Skeletal muscle satellite cell (primary cell): ENCODE results near the gene ZNF219.

Experiments used
- H3K27me3 ChIP-seq: 2 replicates; pipeline ENCODE4 v1.7.0; 2013; ENCODE audit warnings: low read length; ENCODE audit not compliant: control insufficient read depth, insufficient read depth
- H3K36me3 ChIP-seq: 2 replicates; pipeline ENCODE4 v1.7.0; 2013; ENCODE audit warnings: mild to moderate bottlenecking, control low read depth, low read length; ENCODE audit not compliant: insufficient read depth
- H3K4me1 ChIP-seq: 2 replicates; pipeline ENCODE4 v1.7.0; 2013; ENCODE audit warnings: low read length; ENCODE audit not compliant: control insufficient read depth, insufficient read depth
- H3K4me2 ChIP-seq: 2 replicates; pipeline ENCODE4 v1.7.0; 2013; ENCODE audit warnings: mild to moderate bottlenecking, low read length
- H3K4me3 ChIP-seq: 2 replicates; pipeline ENCODE4 v1.7.0; 2013; ENCODE audit warnings: low read length
- H3K9ac ChIP-seq: 2 replicates; pipeline ENCODE4 v1.7.0; 2013; ENCODE audit warnings: mild to moderate bottlenecking, low read depth, low read length, moderate library complexity
- H3K9me3 ChIP-seq: replicated peaks from 2 replicates; pipeline ENCODE4 v1.7.0; 2013; ENCODE audit warnings: mild to moderate bottlenecking, control low read depth, low read length

Gene ZNF219

GRCh38 chr14:21092273-21093011, 6.0 kb downstream of the ZNF219 start:
- Histone ChIP-seq H3K4me2 (no peak overlapping the region), H3K4me1 (peaks cover 18% of the 10 kb centered on the region), H3K4me3 (no peak overlapping the region), H3K9ac (no peak overlapping the region), H3K9me3 (no peaks in the 10 kb centered on the region), H3K27me3 (no peaks in the 10 kb centered on the region), H3K36me3 (peaks cover 28% of the 10 kb centered on the region)

DNA sequence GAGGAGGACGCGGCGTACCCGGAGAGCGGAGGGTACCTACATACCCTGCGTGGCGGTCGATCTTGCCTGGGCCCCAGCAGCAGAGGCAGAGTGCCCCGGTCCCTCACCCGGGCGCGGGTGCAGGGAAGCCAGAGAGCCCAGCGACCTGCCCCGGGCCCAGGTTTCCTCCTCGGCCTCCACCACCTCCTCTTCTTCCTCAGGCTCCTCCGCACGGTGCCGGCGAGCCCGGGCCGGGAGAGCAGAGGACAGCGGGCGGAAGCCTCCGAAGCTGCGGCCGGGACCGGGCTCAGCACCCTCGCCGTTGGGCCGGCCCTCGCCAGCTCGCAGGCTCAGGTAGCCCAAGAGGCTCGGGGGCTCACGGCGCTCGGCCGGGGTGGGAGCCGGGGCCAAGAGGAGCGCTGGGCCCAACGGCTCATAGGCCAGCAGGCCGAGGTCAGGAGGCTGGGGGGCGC, 6.6 kb downstream of the ZNF219 start:
- Histone ChIP-seq H3K9me3 (no peaks in the 10 kb centered on the region), H3K4me2 (no peak overlapping the region), H3K27me3 (no peaks in the 10 kb centered on the region), H3K36me3 (peaks cover 29% of the 10 kb centered on the region), H3K4me1 (peaks cover 24% of the 10 kb centered on the region), H3K9ac (no peak overlapping the region), H3K4me3 (no peak overlapping the region)

DNA sequence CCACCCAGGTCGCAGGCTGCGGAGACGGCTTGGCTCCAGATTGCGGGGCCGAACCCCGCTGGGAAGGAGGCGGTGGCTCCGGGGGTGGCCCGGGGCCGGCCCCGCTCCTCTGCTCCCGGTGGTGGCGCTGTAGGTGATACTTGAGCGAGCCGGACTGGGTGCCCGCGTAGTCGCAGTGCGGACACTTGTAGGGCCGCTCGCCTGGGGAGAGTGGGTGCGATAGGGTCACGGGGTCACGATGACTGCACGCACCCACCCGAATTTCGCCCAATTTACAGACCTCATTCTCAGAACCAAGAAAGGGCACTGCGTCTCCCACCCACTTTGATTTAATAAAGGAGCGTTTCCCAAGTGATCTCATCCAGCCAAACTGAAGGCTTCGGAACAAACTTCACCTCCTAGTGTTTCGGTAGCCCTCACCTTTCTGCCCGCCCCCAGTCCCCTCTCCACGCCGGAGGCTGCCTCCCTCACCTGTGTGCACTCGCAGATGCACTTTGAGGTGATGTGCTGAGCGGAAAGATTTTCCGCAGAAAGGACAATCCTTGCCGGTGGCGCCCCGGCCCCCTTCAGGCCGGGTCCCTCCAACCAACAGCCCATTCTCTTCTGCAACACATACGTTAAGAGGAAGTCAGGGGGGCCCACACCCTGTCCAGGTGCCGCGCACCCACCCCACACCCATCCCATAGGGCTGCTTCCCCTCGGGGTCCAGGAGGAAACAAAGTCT, 7.4 kb downstream of the ZNF219 start:
- Histone ChIP-seq H3K4me2 (no peak overlapping the region), H3K4me3 (no peak overlapping the region), H3K27me3 (no peaks in the 10 kb centered on the region), H3K36me3 (peaks cover 36% of the 10 kb centered on the region), H3K4me1 (peaks cover 20% of the 10 kb centered on the region), H3K9ac (no peak overlapping the region), H3K9me3 (no peaks in the 10 kb centered on the region)

- H3K27me3 ChIP-seq = no peaks in the 10 kb centered on the region
- peaks cover 44% of the 10 kb centered on the region for H3K36me3 ChIP-seq
- peaks cover 18% of the 10 kb centered on the region for H3K4me1 ChIP-seq
- H3K9ac ChIP-seq = no peak overlapping the region
- H3K9me3 ChIP-seq = no peaks in the 10 kb centered on the region
- no peak overlapping the region for H3K4me2 ChIP-seq
- no peak overlapping the region for H3K4me3 ChIP-seq
Measured at GRCh38 chr14:21090194-21090939, 8.1 kb downstream of the ZNF219 start.

DNA sequence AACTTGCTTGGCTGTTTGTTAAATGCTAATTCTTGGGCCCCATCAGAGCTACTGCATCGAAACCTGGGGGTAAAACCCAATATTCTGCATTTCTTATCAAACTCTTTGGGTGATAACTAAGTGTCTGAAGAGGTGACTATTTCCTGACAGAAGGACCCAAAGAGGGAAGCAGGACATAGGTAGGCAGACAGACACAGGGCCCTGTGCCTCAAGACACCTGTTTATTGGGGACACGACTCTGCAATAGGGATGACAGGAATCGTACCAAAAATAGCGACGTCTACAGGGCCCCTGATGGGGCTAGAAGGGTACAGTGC, 8.6 kb downstream of the ZNF219 start:
- Histone ChIP-seq H3K36me3 (peaks cover 49% of the 10 kb centered on the region), H3K4me1 (peaks cover 18% of the 10 kb centered on the region), H3K9ac (no peak overlapping the region), H3K4me2 (no peak overlapping the region), H3K4me3 (no peak overlapping the region), H3K27me3 (no peaks in the 10 kb centered on the region), H3K9me3 (no peaks in the 10 kb centered on the region)

DNA sequence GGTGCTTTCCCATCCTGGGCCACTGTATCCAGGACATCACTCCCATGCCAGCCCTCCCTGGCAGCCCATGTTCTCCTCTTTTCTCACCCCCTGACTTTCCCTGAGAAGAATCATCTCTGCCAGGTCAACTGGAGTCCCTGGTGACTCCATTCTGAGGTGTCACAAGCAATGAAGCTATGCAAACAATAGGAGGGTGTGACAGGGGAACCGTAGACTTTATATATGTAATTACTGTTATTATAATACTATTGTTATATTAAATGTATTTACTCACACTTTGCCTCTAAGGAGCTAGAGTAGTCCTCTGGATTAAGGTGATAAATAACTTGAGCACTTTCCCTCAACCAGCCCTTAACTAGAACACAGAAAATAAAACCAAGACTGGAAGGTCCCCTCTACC, 9.2 kb downstream of the ZNF219 start:
- Histone ChIP-seq H3K27me3 (no peaks in the 10 kb centered on the region), H3K4me1 (peaks cover 18% of the 10 kb centered on the region), H3K36me3 (peaks cover 55% of the 10 kb centered on the region), H3K9me3 (no peaks in the 10 kb centered on the region), H3K4me2 (no peak overlapping the region), H3K9ac (no peak overlapping the region), H3K4me3 (no peak overlapping the region)

GRCh38 chr14:21088687-21089086, 9.8 kb downstream of the ZNF219 start:
- H3K9ac ChIP-seq = no peak overlapping the region
- peaks cover 60% of the 10 kb centered on the region for H3K36me3 ChIP-seq
- no peak overlapping the region for H3K4me2 ChIP-seq
- peaks cover 18% of the 10 kb centered on the region for H3K4me1 ChIP-seq
- no peaks in the 10 kb centered on the region for H3K9me3 ChIP-seq
- H3K27me3 ChIP-seq = no peaks in the 10 kb centered on the region
- no peak overlapping the region for H3K4me3 ChIP-seq

DNA sequence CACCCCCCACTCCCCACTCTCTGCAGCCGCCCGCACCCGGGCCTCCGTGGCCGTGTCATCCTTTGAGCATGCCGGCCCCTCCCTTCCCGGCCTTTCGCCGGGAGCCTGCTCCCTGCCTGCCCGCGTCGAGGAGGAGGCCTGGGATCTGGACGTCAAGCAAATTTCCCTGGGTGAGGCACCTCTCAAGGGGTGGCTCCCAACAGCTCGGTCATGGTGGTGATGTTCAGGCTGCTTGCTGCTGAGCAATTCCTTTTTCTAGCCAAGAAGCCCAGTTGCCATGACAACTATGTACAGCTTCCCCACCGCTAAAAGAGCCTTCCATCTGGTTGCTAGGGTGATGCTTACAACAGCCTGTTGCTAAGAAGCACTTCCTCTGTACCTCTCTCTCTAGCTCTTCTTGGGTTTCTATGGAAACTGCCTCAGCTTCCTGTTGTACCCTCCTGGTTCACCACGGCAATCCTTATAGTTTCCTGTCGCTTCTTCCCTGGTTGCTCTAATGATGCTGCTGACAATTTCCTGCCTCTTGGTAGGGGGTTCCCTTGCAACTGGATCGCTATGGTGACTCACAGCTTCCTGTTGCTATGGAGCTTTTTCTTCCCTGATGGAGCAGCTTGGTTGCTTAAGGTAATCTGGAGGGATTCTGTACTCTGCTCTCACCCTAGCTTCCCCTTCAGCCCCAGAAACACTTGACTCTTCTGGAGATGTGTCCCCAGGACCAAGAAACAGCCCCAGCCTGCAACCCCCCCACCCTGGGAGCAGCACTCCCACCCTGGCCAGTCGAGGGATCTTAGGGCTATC, 11.0 kb downstream of the ZNF219 start:
- Histone ChIP-seq H3K27me3 (no peaks in the 10 kb centered on the region), H3K9me3 (no peaks in the 10 kb centered on the region), H3K36me3 (peaks cover 62% of the 10 kb centered on the region), H3K9ac (peak overlapping the region; percentile 32), H3K4me1 (peaks cover 18% of the 10 kb centered on the region), H3K4me2 (no peak overlapping the region), H3K4me3 (no peak overlapping the region)

- no peaks in the 10 kb centered on the region for H3K9me3 ChIP-seq
- H3K4me1 ChIP-seq = peaks cover 18% of the 10 kb centered on the region
- H3K27me3 ChIP-seq = no peaks in the 10 kb centered on the region
- peaks cover 67% of the 10 kb centered on the region for H3K36me3 ChIP-seq
- H3K9ac ChIP-seq = peak overlapping the region; percentile 32
- H3K4me3 ChIP-seq = no peak overlapping the region
- no peak overlapping the region for H3K4me2 ChIP-seq
Measured at GRCh38 chr14:21086908-21087293, 11.6 kb downstream of the ZNF219 start.

DNA sequence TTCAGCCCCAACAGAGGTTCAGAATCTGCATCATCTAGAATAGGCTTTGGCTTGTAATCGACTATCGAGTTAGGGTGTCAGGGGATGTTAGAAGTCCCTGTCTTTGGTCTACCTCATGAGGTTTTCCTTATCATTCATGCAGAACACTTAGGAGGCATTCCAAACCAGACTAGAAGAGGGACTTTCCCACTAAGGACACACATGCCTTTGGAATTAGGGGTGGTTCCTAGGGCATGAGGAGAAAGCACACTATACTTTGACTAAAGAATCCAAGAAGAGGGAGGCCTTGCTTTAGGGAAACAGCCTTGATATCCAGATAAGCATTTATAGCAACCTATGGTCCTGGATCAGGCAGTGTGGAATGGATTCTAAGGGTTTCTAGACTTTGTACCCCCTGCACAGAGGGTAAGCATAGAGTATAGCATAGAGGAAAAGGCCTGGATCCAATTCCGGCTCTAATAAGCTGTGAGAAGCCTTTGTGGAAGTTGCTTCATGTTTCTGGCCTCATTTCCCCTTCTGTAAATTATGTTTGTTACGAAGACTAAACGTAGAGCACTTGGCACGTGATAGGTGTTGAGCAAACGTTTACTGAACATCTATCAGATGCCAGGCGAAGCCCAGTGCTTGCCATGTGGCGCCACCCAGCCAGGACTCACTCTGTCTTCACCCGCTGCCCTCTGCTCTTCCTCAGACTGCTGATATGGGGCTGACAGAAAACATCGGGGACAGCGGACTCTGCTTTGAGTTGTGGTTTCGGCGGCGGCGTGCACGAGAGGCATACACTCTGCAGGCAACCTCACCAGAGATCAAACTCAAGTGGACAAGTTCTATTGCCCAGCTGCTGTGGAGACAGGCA, 13.2 kb downstream of the ZNF219 start:
- H3K4me1 ChIP-seq = peaks cover 18% of the 10 kb centered on the region
- no peak overlapping the region for H3K4me3 ChIP-seq
- peaks cover 73% of the 10 kb centered on the region for H3K36me3 ChIP-seq
- no peak overlapping the region for H3K4me2 ChIP-seq
- H3K9me3 ChIP-seq = no peaks in the 10 kb centered on the region
- H3K9ac ChIP-seq = no peak overlapping the region
- no peaks in the 10 kb centered on the region for H3K27me3 ChIP-seq
